NCI-H1417 (cell line): ENCODE results near the gene PHTF2.
"Not testable (repeated sequence)": the region's sequence is repeated elsewhere in the genome, so short reads cannot be mapped to it uniquely, and the experiment has no call there.

Experiments
- DNase-seq, 3 experiments: peaks; one replicate each; lab custom pipeline; 2025; lab: John Stamatoyannopoulos, UW

Gene PHTF2

DNA sequence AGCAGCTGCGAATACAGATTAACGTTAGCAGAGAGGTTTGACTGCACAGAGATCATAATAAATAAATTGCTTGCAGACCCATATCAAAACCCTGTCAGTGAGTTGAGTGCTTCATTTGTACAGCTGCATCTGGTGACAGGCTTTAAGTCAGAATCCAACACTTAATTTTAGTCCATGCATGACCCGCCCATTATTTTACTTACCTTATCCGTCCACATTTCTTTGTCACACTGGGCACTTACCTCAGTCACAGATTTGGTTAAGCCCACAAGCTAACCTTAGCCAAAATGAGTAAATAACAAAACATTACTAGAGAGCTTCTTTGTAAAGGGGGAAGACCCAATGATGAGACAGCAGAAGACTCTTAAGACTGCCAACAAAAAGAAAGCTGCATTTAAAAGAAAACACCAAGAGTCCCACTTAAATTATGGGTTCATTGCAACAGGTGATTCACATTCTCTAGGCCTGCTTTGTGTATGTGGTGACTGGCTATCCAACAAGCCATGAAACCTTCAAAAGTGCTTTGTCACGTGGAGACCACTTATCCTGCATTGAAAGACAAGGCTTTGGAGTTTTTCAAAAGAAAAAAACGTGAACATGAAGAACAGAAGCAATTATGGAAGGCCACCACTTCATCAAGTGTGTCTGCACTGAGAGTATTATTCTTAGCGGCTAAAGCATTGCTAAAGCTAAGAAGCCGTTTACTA is 32.2 kb downstream of the PHTF2 start:
- peak; percentile 38 to 88 (median 72) for DNase-seq

DNA sequence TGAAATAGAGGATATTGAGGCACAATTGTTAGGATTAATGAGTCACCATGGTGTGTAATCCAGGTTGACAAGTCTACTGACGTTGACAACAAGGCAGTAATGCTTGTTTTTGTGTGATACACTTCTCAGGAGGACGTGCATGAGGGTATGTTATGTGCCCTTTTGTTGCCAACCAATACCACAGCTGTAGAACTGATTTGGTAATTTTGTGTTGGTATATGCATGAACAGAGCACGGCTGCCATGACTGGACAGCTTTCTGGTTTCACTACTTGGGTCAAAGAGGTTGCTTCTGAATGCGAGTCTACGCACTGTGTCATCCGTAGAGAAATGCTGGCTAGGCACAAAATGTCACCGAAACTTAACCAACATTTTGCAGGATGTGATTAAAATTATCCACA is 32.9 kb downstream of the PHTF2 start:
- DNase-seq: no peak

DNA sequence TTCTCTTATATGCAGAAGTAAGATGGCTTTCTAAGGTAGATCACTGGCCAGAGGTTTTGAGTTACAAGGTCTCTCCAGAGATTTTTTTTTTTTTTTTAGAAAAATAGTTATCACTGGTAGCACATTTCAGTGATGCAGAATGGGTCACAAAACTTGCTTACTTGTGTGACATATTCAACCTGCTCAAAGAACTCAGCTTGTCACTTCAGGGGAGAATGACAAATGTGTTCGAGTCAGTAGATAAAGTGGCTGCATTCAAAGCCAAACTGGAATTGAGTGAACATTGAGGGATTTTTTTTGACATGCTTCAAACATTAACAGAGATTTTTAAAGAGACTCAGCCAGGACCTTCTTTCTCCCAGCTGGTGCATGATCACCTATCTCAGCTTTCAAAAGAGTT is 33.4 kb downstream of the PHTF2 start:
- DNase-seq: no peak

DNA sequence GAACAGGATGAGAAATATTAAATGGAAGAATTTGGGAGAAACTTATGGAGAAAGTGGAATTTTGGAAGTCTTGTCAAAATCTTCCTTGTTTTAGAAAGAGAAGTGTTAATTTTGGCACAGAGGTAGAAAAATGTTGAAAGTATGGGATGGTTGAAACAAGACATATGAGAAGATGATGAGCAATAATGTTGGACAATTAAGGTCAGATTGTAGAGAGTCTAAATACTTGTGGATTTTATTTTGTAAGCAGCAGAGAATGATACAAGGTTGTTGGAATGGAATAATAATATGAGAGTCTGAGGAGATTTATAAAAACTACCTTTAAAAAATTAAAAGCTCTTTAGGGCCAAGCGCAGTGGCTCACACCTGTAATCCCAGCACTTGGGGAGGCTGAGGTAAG is 34.6 kb downstream of the PHTF2 start:
- no peak for DNase-seq

DNA sequence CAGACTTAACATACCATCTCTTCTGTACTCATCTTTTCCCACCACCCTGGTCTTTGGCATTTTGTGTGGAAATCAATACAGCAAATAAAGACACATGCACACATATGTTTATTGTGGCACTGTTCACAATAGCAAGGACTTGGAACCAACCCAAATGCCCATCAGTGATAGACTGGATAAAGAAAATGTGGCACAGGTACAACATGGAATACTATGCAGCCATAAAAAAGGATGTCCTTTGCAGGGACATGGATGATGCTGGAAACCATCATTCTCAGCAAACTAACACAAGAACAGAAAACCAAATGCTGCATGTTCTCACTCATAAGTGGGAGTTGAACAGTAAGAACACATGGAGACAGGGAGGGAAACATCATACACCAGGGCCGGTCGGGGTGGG is 37.9 kb downstream of the PHTF2 start:
- not testable (repeated sequence) for DNase-seq

DNA sequence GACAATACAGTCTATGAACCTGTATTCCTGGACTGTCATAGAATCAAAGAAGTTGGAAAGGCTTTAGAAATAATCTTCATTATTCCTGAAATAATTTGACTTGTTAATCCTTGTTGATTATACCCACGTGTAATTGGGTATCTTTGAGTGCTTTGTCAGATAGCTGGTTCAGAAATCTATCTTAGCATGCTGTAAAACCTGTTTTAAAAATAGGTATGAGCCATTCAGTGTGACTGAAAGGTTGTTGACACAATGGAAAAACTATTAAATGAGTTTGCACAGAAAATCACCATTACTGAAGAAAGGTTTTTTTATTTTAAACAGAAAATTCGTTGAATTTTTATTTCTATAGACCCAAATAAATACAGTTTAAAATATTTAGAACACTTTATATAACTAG is 38.7 kb downstream of the PHTF2 start:
- DNase-seq: peak in 2 of 3 experiments; percentile 13 to 74

DNA sequence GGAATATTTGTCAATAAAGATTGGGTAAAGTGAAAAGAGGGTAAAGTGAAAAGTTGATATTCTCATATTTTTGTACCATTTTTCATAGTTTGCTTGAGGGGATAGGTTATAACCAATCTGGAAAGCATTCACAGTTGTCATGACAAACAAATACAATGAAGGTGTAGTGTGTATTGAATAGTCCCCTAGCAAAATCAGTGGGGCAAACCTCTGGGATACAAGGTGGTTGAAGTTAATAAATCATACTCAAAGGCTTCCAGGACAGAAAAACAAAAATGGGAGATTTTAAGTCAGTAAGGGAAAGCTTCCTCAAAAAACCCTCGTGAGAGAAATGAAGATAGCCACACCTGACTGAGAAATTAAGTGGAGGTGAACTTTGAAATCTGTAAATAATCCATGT is 39.4 kb downstream of the PHTF2 start:
- peak in 2 of 3 experiments; percentile 9 to 52 for DNase-seq

DNA sequence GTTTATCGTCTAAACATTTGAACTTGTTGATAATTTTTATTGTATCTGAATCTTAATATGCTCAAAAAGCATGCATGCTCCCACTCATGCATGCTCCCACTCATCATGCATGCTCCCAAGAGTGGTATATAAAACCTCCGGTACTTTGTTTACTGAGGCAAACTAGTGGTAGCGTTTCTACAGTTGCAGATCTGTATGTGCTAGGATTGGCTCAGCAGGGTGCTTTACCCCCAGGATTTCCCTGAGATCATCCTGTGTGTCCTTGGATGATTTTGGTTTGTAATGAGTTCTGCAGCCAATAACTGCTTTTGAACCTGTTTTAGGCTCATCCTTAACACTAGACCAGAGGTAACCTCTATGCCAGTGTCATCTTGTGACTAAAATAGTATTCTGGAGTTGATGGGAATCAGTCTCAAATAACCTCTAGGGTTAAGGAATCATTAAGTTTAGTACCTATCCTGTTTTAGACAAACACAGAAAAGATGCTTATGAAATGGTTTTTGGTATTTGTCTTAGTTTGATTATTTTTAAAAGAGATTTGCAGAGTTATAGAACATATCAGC is 40.4 kb downstream of the PHTF2 start:
- peak; percentile 35 to 58 (median 49) for DNase-seq

DNA sequence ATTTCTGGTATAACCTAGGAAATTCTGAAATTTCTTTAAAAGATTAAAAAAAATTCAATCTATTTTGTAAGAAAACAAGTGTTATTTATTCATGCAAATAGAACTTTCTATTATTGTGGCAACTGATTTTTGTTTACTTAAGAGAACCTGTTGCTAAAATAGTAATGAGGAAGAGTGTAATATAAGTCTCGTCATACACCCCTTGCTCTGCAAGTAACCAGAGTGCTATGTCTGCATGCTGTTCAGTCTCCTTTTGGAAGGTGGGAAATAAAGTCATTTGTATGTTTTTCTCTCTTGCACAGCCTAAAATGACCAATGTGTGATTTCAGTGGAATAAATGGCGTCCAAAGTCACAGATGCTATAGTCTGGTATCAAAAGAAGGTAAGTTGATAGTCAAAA is 41.3 kb downstream of the PHTF2 start:
- DNase-seq: no peak

DNA sequence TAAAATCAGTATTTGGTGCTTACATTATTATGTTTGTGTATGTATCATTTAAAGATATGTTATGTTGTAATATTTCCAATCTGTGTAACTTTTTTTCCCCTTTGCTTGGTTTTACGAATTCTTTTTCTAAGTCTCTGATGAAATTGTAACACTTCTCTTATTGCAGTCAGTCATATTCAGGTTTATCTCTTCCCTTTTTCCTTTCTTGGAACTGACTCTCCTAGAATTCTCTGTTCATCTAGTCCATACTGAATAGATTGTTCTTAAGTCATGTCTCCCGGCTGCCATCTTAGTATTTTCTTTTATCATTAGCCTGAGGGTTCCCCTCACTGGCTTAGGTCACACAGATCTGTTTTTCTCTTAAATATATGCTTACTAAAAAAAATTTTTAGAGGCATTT is 44.6 kb downstream of the PHTF2 start:
- no peak for DNase-seq

DNA sequence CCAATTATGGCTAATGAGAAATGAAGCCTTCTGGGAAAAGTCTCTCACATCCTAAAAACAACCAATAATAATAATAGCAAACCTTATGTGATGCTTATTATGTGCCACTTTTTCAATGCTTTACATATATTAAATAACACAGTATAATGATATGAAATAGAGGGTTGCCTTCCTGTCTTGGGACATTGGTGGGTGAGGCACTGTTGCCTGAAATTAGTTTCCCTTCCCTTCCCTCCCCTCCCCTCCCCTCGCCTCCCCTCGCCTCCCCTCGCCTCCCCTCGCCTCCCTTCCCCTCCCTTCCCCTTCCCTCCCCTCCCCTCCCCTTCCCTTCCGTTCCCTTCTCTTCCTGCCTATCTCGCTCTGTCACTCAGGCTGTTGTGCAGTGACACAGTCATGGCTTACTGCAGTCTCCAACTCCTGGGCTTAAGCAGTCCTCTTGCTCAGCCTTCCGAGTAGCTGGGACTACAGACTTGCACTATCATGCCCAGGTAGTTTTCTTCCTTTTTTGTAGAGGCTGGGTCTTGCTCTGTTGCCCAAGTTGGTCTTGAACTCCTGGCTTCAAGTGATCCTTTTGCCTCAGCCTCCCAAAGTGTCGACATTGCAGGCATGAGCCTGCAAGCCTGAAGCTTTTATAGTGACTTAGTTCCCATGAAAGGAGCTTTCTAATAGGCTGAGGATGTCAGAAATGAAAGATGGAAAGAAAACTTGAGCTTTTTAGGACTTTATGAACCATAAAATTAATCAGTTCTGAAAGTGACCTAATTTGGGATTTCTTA is 47.9 kb downstream of the PHTF2 start:
- no peak for DNase-seq

DNA sequence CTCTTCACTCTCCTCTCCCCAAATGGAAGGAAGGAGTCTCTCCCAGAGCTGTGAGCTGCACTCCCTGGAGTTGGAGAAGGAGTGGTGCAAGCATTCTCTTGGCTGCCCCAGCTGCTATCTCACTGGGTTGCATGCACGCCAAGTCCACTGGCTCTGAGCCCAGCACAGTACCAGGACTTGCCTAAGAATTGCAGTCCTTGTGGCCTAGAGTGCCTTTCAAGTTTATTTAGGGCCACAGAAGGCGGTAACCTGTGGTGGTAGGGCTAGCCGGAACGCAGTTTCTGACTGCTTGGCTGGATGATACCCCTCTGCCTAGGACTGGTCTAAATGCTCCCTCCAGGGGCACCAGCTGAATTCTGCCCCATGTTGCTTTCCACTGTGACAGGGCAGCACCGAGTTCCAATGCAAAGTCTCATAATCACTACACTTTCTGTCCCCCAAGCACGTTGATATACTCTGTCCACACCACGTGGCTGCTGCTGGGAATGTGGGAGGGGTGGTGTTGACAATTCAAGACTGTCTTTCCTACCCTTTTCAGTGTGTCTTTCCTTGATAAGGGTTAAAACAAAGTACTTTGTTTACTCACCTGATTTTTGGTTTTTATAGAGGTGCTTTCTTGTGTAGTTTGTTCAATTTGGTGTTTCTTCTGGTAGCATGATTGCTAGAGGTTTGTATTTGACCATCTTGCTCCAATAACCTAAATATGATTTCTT is 57.0 kb downstream of the PHTF2 start:
- no peak for DNase-seq

DNA sequence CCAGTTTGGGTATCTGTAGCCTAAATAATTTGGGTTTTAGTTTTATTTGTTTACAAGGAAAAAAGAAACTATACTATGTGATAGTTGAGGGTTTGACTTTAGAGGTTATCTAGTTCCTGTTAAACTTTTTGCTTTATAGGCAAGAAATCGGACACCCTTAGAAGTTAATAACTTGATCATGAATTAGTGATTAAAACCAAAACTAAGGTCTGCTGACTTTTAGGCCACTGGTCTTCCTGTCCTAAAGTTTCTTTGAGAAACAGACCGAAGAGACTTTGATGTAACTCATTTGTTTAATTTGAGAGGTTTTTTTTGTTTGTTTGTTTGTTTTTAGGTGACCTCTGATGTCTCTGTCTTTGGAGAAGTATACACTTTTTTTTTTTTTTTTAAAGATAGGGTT is 59.7 kb downstream of the PHTF2 start:
- no peak for DNase-seq

DNA sequence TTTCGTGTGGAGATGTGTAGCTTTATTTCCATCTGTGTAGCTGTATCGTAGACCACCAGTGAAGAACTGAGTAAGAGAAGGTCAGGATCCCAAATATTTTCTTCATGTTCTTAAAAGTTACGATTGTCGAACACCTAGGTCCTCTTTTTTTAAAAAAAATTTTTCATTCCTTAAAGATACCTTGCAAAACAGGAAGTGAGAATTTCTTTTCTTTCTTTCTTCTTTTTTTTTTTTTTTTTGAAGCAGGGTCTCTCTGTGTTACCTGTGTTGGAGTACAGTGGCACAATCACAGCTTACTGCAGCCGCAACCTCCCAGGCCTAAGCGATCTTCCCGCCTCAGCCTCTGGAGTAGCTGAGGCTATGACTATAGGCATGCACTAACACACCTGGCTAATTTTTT is 60.8 kb downstream of the PHTF2 start:
- DNase-seq: no peak

DNA sequence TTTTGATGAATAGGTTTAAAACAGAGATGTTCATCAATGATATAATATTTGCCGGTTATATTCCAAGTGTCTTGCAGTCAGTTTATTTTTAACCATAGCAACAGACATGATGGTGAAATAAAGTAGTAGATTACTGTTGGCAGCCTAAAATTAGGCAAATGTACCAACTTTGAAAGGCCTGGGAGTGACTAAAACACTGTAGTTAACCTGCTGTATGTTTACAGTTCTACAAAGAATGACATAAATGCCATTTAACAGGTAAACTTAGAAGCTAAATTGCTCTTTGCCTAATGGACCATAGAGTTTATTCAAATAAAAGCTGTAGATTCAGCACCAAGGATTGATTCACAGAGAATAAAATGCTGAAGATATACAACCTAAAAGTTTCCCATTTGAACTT is 64.1 kb downstream of the PHTF2 start:
- DNase-seq: peak in 2 of 3 experiments; percentile 45 to 75

DNA sequence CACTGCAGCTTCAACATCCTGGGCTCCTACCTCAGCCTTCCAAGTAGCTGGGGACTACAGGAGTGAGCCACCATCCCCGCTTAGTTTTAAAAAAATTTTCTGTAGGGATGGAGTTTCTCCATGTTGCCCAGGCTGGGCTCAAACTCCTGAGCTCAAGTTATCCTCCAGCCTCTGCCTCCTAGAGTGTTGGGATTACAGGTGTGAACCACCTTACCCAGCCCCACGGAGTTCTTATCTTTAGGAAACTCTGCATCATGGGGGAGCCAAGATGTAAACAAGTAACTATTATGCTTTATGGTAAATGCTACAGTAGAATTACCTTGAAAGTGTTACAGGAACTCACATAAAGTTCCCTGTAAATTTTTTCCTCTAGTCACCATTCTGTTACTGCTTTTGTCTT is 65.3 kb downstream of the PHTF2 start:
- DNase-seq: no peak

DNA sequence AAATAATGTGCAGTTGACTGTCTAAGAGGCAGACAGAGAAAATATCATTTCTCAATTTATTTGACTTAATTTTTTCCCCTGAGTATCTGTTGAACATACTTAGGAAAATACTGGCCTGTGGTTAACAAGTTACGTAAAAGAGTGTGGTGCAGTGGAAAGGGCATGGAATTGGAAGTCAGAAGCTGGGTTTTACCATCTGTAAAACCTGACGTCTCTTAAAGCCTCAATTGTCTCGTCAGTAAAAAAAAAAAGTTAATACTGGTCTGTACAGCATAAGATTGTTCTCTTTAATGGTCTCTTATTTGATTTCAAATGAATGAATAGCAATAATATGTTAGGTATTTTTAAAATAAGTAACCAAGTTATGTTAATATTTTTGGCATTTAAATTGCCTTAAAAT is 67.8 kb downstream of the PHTF2 start:
- DNase-seq: no peak

DNA sequence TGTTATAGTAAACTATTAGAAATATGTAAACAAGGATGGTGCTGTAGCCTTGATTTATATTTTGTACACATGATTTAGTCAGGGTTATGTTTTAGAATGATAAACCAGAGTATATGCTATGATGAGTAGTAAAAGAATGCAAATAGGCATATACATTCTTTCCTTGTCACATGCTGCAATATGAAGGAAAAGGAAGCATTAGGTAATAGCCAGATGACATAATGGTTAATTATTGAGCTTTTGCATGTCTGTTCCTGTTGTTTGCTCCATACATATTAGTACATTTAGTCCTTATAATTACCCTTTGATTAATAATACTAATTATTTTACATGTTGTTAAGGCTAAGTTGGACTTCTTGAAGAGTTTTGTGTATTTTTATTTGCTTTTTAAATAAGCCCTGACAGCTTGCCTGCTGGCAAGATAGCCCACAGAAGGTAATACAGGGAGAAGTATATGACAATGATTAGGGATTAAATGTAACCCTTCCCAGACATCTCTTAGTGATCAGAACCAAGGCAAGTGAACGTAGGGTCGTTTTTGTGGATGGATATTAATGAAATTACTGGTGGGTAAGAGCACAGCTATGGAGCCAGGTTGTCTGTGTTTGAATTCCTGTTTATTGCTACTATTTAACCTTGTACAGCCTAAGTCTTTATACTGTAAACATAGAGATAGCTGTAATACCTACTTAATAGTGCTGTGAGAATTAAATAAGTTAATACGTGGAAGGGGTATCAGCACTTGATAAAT is 68.4 kb downstream of the PHTF2 start:
- peak in 1 of 3 experiments; percentile 47 for DNase-seq

DNA sequence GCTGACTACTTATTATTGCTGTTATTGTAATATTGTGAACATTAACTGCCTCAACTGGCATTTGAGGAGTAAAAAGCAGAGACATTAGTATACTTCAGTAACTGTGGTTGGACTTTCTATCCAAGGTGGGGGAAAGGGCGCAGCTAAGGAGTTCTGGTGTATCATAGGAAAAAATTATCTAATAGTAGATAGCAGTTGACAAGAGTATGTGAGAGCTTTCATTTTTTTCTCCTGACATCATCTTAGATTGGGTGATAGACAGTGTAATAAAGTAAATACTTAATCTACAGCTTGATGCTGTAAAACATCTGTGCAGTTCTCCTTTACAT is 68.9 kb downstream of the PHTF2 start:
- DNase-seq: no peak

DNA sequence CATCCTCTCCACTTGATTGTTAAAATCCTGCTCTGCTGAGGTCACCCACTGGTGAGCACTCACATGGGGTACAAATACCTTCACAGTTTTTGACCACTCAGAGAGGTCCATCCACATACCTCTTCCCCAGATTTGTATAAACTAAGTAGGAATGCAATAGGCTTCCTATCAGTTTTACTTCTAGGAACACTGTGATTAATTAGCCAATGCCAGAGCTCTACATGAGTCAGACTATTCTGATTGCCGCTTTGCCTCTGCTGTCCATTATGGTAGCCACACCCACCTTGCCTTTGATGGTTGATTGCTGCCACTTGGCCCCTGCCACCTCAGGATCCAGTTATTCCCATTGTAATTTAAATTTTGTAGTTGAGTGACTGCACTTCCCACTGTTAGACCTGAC is 73.7 kb downstream of the PHTF2 start:
- not testable (repeated sequence) for DNase-seq

DNA sequence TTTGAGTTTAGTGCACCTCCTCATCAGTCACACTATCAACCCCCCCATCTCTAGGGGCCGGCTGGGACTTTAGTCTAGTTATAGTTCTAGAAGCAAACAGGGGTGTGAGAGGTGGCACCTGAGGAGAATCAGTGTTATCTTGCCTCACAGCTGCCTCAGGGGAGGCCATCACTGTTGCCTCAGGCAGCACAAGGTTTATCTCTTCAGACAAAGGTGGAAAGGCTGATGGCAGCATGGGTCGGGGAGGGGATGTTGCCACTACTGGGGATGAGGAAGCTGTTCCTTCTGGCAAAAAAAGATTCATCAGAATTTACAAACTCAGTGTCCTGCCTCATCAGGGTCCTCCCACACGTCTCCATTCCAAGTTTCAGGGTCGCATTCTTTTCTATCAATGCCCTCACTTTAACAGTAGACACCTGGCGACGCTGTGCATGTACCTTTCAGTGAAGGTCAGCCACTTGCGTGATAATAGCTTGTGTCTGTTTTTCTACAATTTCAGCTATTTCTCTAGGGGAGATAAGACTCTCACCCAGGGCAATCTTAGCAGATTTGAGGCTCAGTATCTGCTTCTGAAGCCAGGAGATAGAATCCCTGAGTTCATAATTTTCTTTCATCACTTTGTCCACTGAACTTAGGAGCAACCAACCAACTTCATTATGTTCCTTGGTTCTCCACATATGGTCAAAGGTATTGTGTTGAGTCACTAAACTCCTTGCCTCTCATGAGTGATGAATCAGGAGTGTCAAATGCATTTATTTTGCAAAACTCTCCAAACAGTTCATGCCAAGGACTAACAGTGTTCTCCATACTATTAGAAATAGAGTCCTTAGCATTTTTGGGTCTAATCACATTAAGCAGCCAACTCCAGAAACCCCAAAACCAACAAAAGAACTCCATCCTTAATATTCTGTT is 75.1 kb downstream of the PHTF2 start:
- not testable (repeated sequence) for DNase-seq
